Right lung (tissue), 5 donors: ENCODE measurements around the gene FBXL19. TPM values are rescaled to one million over a fixed set of nuclear protein-coding genes. Genes with fewer than 3 reads are reported as not detected.

ENCODE experiments used
- DNase-seq, 2 donors: peaks; one replicate each; pipeline ENCODE4 v3.0.0-alpha.2; 2013
- polyA plus RNA-seq, 5 donors: library from polyadenylated mRNA; unstranded; fragments of 120-200 nt; gene quantifications; one replicate each; pipeline versions ENCODE4 v1.2.1 to v1.2.3, GENCODE V29; 2013; ENCODE audit warnings: inconsistent platforms in 1 of 5, low replicate concordance in 1 of 5; ENCODE audit not compliant: insufficient read length in 5 of 5, insufficient read depth in 1 of 5

Gene FBXL19
- polyA plus RNA-seq, 5 donors = 13.9 to 29.4 (median 18.1) TPM

- no peak for DNase-seq
Observed at GRCh38 chr16:30894540-30895368, 28.6 kb upstream of the FBXL19 start.

DNA sequence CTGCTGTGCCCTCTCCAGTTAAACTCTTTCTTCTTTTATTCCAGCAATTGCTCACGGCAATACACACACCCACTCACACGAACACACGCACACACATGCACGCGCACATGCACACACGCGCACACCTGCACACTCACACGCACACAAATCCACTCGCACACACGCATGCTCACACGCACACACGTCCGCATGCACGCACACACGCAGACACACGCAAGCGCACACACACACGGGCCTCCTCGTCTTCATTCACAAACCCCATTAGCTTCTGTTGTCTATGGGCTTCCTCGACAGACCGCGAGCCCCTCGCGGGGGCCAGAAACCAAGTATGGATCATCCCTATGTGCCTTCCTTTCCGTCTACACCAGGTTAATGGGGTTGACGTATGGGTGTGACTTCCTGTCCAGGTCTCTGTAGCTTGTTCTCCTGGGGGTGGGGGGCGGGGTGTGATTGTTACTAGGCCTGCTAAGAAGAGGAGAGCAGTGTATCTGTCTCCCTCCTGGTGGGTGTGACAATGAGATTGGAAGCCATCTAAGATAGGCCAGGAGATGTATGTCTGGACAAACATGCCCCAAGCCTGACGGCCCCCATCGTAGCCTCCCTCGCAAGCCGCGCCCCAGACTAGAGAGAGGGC is 27.6 kb upstream of the FBXL19 start:
- no peak for DNase-seq

- DNase-seq = peak; percentile 93
Observed at GRCh38 chr16:30896261-30896888, 27.0 kb upstream of the FBXL19 start, which contains the start of gene CTF1. CTF1 (plus strand) TSS chr16:30896614; CDS start chr16:30896644, 30 bp downstream.

DNA sequence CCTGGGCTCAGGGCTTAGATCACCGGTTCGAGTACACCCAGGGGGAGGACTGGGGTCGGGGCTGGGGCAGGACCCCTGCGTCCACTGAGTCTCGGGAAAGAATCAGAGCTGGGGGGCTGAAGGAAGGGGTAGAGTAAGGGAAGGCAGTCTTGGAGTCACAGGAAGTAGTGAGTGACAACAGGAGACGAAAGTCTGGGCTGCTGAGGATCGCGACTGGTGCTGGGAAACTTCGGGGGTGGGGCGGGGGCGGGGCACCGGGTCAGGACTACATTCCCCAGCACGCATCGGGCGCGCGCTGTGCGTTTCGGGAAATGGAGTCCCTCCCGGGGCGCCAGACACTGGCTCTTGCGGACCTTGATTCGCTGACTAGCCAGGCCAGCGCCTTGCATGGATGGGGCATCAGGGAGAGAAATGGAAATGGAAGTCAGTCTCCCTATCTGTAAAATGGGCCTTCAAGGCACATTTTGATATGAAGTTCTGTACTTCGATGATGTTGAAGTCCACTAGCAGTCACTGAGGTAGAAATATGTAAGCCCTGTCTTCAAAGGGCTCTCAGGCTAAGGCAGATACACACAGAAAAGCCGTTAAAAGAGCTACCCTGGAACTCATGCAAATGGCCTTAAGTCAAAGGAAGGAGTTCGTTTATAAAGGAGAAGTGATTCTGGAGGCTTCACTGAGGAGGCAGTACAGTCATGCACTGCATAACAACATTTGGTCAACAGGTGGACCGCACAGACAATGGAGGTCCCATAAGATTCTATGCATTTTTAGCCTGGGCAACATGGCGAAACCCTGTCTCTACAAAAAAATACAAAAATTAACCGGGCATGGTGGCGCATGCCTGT is 26.3 kb upstream of the FBXL19 start:
- DNase-seq = peak; percentile 87 to 89

DNA sequence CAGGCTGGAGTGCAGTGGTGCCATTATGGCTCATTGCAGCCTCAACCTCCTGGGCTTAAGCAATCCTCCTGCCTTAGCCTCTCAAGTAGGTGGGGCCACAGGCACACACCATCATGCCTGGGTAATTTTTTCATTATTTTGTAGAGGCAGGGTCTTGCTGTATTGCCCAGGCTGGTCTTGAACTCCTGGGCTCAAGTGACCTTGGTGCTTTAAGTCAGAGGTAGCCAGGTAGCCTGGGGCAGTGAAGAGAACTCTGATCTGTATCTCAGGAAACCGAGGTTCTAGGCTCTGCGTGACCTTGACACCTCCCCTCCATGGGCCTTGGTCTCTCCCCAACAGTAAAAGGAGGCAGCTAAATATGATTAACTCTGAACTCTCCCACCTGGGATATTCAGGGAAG is 23.6 kb upstream of the FBXL19 start:
- no peak for DNase-seq

- DNase-seq = no peak
Observed at GRCh38 chr16:30900588-30900987, 22.8 kb upstream of the FBXL19 start.

- no peak for DNase-seq
Observed at GRCh38 chr16:30901201-30902028, 22.0 kb upstream of the FBXL19 start.

DNA sequence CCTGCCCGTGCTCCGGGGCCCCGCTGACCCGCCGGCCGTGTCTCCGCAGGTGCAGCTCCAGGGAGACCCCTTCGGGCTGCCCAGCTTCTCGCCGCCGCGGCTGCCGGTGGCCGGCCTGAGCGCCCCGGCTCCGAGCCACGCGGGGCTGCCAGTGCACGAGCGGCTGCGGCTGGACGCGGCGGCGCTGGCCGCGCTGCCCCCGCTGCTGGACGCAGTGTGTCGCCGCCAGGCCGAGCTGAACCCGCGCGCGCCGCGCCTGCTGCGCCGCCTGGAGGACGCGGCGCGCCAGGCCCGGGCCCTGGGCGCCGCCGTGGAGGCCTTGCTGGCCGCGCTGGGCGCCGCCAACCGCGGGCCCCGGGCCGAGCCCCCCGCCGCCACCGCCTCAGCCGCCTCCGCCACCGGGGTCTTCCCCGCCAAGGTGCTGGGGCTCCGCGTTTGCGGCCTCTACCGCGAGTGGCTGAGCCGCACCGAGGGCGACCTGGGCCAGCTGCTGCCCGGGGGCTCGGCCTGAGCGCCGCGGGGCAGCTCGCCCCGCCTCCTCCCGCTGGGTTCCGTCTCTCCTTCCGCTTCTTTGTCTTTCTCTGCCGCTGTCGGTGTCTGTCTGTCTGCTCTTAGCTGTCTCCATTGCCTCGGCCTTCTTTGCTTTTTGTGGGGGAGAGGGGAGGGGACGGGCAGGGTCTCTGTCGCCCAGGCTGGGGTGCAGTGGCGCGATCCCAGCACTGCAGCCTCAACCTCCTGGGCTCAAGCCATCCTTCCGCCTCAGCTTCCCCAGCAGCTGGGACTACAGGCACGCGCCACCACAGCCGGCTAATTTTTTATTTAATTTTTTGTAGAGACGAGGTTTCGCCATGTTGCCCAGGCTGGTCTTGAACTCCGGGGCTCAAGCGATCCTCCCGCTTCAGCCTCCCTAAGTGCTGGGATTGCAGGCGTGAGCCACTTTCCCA is 21.1 kb upstream of the FBXL19 start:
- peak; percentile 64 to 68 for DNase-seq

GRCh38 chr16:30903002-30903401 is 20.4 kb upstream of the FBXL19 start:
- DNase-seq = no peak

- no peak for DNase-seq
Observed at GRCh38 chr16:30903596-30903995, 19.8 kb upstream of the FBXL19 start.

GRCh38 chr16:30904114-30904780 is 19.1 kb upstream of the FBXL19 start:
- DNase-seq = no peak

DNA sequence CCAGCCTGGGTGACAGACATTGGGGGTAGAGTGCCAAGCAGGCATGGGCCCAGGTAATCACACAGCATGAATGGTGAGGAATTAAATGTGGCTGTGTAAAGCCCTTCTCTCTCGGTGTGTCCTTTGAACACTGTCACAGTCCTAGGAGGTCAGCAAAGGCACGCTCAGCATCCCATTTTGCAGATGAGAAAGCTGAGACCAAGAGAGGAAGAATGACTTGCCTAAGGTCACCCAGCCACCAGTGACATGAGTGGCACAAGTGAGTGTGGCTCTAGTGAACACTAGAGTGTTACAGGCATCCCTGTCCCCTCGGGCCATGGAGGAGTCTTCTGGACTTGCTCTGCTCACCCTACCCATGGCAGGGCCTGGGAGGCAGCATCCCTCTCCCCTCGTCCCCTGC is 16.3 kb upstream of the FBXL19 start:
- DNase-seq = no peak

DNA sequence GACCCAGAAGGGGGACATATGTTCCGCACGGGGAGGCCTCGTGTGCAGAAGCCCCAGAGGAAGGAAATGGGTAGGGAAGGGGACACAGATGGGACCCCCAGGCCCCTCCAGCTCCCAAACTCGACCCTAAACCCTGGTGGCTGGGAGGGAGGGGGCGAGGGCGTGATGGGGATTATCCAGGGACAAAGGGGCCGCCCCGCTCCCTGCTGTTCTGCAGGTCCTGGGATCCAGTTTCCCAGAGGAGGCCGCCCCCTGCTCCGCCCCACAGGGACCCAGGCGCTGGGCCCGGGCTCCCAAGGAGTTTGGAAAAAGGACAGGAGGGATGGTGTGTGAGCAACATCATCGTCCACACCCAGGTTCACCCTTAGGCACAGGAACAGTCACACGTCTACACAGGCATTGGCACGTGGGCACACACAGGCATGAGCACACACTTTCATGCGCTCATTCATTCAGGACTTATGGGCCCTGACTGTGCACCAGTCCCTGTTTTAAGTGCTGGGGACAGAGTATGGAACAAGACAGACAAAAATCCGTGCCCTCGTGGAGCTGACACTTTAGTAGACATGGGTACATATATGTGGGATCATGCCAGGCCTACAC is 12.8 kb upstream of the FBXL19 start:
- DNase-seq = no peak

DNA sequence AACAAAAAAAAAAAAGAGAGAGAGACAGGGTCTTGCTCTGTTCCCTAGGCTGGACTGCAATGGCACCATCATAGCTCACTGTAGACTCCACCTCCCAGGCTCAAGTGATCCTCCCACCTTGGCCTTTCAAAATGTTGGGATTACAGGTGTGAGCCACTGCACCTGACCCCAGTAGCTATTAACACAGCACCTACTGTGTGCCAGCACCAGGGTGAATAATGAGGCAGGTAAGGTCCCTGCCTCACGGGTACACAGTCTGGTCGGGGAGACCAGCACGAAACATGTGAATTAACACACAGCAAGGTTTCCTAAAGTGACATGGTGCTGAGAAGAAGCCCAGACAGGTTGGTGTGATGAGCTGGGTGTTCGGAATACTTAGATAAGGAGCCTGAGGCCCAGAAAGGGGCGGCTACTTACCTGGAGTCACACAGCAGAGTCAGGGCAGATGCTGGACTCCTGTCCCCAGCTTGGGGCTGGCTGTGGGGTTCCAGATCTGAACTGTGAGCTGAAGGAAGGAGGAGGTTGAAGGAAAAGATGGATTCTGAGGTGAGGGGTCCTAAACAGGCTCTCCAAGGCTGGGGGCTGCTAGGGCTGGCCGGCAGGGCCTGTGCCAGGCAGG is 10.5 kb upstream of the FBXL19 start:
- DNase-seq = no peak

GRCh38 chr16:30914830-30915229 is 8.5 kb upstream of the FBXL19 start:
- DNase-seq = no peak

GRCh38 chr16:30918614-30919013 is 4.8 kb upstream of the FBXL19 start:
- no peak for DNase-seq

DNA sequence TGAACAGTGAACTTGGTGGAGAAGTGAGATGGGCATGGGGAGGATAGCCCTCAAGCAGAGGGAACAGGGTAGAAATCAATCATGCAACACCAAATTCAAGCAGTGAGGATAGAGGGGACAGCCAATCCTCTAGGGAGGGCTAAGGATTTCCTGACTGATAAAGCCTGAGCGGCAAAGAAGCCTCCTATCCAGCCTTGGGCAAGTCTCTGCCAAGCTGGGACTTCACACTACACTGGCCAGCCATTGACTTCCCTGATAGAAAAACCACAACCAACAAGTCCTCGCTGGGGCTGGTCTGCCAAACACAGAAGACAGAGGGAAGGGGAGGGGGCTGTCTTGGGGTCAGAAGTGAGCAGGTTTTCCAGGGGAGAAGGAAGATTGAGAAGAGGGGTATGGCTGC is 2.5 kb upstream of the FBXL19 start:
- DNase-seq = no peak

GRCh38 chr16:30921459-30921747 is 2.0 kb upstream of the FBXL19 start:
- no peak for DNase-seq
